ENCODE measurements around the gene MOGAT1.

GRCh38 chr2:222701721-222702131, 30.3 kb downstream of the MOGAT1 start:
- no peak for TF ChIP-seq POLR2A (IDR thresholded peaks at IDR 0.05)
- TF ChIP-seq, protein P1, sequence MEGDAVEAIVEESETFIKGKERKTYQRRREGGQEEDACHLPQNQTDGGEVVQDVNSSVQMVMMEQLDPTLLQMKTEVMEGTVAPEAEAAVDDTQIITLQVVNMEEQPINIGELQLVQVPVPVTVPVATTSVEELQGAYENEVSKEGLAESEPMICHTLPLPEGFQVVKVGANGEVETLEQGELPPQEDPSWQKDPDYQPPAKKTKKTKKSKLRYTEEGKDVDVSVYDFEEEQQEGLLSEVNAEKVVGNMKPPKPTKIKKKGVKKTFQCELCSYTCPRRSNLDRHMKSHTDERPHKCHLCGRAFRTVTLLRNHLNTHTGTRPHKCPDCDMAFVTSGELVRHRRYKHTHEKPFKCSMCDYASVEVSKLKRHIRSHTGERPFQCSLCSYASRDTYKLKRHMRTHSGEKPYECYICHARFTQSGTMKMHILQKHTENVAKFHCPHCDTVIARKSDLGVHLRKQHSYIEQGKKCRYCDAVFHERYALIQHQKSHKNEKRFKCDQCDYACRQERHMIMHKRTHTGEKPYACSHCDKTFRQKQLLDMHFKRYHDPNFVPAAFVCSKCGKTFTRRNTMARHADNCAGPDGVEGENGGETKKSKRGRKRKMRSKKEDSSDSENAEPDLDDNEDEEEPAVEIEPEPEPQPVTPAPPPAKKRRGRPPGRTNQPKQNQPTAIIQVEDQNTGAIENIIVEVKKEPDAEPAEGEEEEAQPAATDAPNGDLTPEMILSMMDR (IDR thresholded peaks at IDR 0.05) = no peak

Data from Peyer's patch (tissue), 4 donors.